ENCODE measurements around the gene PFKP. TPM values are rescaled to one million over a fixed set of nuclear protein-coding genes. Genes with fewer than 3 reads are reported as not detected.

PFKP gene
- total RNA-seq, 1 experiment from 2014 or later, result 232 TPM

DNA sequence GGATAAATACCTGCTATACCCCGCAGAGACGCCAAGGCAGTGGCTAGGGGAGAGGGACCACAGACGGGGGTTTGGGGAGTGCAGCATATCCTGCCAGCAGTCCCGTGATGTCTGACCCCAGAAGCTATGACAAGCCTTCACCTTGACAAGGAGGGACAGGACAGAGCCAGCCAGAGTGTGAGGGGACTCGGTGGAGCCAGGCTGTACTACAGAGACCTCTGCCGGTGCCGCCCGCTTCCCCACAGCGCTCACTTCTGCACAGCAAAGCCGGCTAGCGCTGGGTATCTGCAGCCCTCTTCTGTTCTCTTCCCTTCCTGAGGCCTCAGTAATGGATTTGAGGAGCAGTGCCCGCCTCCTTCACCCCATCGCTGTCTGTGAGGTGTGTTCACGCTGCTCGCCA is 47.0 kb upstream of the PFKP start:
- BruUV-seq (replicated peaks), result no TSS peak
- Histone ChIP-seq H3K27me3 (ENCODE audit: control insufficient read depth, insufficient read depth, low read length) (peaks cover 2% of the 10 kb centered on the region), H3K36me3 (ENCODE audit: control insufficient read depth, insufficient read depth, low read length) (no peaks in the 10 kb centered on the region), H3K4me3 (ENCODE audit: low read depth in 2 of 2, low read length in 2 of 2) (no peak overlapping the region), H3K9me3 (ENCODE audit: control insufficient read depth, insufficient read depth, low read depth, low read length) (no peaks in the 10 kb centered on the region), H3K27ac (ENCODE audit: low read length) (no peak overlapping the region), H3K4me1 (ENCODE audit: control insufficient read depth, insufficient read depth, low read length) (no peaks in the 10 kb centered on the region)
- TF ChIP-seq, protein P1, sequence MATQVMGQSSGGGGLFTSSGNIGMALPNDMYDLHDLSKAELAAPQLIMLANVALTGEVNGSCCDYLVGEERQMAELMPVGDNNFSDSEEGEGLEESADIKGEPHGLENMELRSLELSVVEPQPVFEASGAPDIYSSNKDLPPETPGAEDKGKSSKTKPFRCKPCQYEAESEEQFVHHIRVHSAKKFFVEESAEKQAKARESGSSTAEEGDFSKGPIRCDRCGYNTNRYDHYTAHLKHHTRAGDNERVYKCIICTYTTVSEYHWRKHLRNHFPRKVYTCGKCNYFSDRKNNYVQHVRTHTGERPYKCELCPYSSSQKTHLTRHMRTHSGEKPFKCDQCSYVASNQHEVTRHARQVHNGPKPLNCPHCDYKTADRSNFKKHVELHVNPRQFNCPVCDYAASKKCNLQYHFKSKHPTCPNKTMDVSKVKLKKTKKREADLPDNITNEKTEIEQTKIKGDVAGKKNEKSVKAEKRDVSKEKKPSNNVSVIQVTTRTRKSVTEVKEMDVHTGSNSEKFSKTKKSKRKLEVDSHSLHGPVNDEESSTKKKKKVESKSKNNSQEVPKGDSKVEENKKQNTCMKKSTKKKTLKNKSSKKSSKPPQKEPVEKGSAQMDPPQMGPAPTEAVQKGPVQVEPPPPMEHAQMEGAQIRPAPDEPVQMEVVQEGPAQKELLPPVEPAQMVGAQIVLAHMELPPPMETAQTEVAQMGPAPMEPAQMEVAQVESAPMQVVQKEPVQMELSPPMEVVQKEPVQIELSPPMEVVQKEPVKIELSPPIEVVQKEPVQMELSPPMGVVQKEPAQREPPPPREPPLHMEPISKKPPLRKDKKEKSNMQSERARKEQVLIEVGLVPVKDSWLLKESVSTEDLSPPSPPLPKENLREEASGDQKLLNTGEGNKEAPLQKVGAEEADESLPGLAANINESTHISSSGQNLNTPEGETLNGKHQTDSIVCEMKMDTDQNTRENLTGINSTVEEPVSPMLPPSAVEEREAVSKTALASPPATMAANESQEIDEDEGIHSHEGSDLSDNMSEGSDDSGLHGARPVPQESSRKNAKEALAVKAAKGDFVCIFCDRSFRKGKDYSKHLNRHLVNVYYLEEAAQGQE (IDR thresholded peaks at IDR 0.05; ENCODE audit: insufficient read depth in 1 of 2, low read depth in 2 of 2, low read length in 1 of 2), result no peak
- no peak for TF ChIP-seq TCF7L2 (IDR thresholded peaks at IDR 0.05; ENCODE audit: low read depth, low read length)
- TF ChIP-seq, protein P2, sequence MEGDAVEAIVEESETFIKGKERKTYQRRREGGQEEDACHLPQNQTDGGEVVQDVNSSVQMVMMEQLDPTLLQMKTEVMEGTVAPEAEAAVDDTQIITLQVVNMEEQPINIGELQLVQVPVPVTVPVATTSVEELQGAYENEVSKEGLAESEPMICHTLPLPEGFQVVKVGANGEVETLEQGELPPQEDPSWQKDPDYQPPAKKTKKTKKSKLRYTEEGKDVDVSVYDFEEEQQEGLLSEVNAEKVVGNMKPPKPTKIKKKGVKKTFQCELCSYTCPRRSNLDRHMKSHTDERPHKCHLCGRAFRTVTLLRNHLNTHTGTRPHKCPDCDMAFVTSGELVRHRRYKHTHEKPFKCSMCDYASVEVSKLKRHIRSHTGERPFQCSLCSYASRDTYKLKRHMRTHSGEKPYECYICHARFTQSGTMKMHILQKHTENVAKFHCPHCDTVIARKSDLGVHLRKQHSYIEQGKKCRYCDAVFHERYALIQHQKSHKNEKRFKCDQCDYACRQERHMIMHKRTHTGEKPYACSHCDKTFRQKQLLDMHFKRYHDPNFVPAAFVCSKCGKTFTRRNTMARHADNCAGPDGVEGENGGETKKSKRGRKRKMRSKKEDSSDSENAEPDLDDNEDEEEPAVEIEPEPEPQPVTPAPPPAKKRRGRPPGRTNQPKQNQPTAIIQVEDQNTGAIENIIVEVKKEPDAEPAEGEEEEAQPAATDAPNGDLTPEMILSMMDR (IDR thresholded peaks at IDR 0.05), result no peak
- no peak for TF ChIP-seq SIN3A (IDR thresholded peaks at IDR 0.05; ENCODE audit: borderline replicate concordance, insufficient read depth, low read depth, low read length)
- TF ChIP-seq POLR2AphosphoS5 (IDR thresholded peaks at IDR 0.05; ENCODE audit: low read depth, low read length), result no peak
- intact Hi-C loops (cut with micrococcal nuclease; ENCODE audit: unreplicated experiment) (no loop called here), in situ Hi-C loops (cut with HindIII; ENCODE audit: low pct_unique_long_range_greater_than_20kb, low sequenced_read_pairs) (no loop called here)
- ATAC-seq, result no peak
- CTCF ChIA-PET, result no interaction called here
- POLR2A ChIA-PET, result no interaction called here
- DNase-seq (ENCODE audit: low read depth, low spot score), result no peak

DNA sequence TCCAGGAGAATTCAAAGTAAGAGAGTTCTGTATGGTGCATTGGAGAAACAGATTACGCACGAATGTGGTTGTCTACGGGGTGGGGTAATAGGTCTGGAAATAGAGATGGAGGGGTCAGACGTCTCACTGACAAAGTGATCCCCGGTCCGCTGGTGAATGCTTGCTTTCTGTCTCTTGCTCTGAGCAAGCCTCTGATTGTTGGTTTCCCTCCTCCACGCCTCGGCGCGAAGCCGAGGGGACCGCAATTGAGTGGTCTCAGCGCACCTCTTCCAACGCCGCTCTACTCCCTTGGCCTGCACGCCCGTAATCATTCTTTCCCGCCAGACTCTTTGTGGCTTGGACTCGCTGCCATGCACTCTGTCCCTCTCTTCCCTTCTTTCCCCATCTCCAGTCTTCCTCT is 46.5 kb upstream of the PFKP start:
- BruUV-seq (replicated peaks), result no TSS peak

More for the DNA sequence above, 46.5 kb upstream of the PFKP start:
- ATAC-seq, result no peak
- ChIA-PET CTCF (no interaction called here), POLR2A (no interaction called here)
- peaks cover 6% of the 10 kb centered on the region for H3K27me3 ChIP-seq (ENCODE audit: control insufficient read depth, insufficient read depth, low read length)
- H3K4me3 ChIP-seq (ENCODE audit: low read depth in 2 of 2, low read length in 2 of 2), result no peak overlapping the region
- H3K27ac ChIP-seq (ENCODE audit: low read length), result no peak overlapping the region
- no peaks in the 10 kb centered on the region for H3K4me1 ChIP-seq (ENCODE audit: control insufficient read depth, insufficient read depth, low read length)
- H3K36me3 ChIP-seq (ENCODE audit: control insufficient read depth, insufficient read depth, low read length), result no peaks in the 10 kb centered on the region
- intact Hi-C loops (cut with micrococcal nuclease; ENCODE audit: unreplicated experiment) (no loop called here), in situ Hi-C loops (cut with HindIII; ENCODE audit: low pct_unique_long_range_greater_than_20kb, low sequenced_read_pairs) (no loop called here)
- H3K9me3 ChIP-seq (ENCODE audit: control insufficient read depth, insufficient read depth, low read depth, low read length), result no peaks in the 10 kb centered on the region
- no peak for DNase-seq (ENCODE audit: low read depth, low spot score)
- TF ChIP-seq, protein P1 (IDR thresholded peaks at IDR 0.05; ENCODE audit: insufficient read depth in 1 of 2, low read depth in 2 of 2, low read length in 1 of 2), result no peak
- no peak for TF ChIP-seq POLR2AphosphoS5 (IDR thresholded peaks at IDR 0.05; ENCODE audit: low read depth, low read length)
- TF ChIP-seq, protein P2 (IDR thresholded peaks at IDR 0.05), result no peak
- no peak for TF ChIP-seq TCF7L2 (IDR thresholded peaks at IDR 0.05; ENCODE audit: low read depth, low read length)
- no peak for TF ChIP-seq SIN3A (IDR thresholded peaks at IDR 0.05; ENCODE audit: borderline replicate concordance, insufficient read depth, low read depth, low read length)
